B cell (primary cell): ENCODE measurements around the gene HCN2. TPM values are rescaled to one million over a fixed set of nuclear protein-coding genes. Genes with fewer than 3 reads are reported as not detected.

Experiments
- ATAC-seq: fragments of 200-7000 bp; cut with Tn5 transposase; one replicate; pipeline ENCODE4 v1.10.0; 2021; ENCODE audit warnings: low read depth, mild to moderate bottlenecking, moderate number of reproducible peaks, moderate library complexity
- CTCF ChIA-PET: fragments of 350-600 bp; sonication (Branson Sonifier 250); formaldehyde crosslinking; loops from one replicate; lab custom pipeline; 2021; ENCODE audit warnings: antibody characterized with exemption, inconsistent platforms; lab: Charles Lee
- POLR2A ChIA-PET: fragments of 350-600 bp; sonication (Branson Sonifier 250); formaldehyde crosslinking; loops from one replicate; lab custom pipeline; 2021; ENCODE audit warnings: antibody characterized with exemption; lab: Charles Lee
- DNase-seq: peaks from one replicate; pipeline ENCODE4 v3.0.0; 2013
- H2AFZ ChIP-seq: 2 replicates; pipeline ENCODE4 v1.6.1; 2012; ENCODE audit warnings: mild to moderate bottlenecking, low read depth, low read length; ENCODE audit not compliant: insufficient read depth, poor library complexity, severe bottlenecking
- H3K27ac ChIP-seq, 2 donors: 1 replicate in 1 of 2; 2 replicates in 1 of 2; pipeline ENCODE4 v1.5.1; 2012 to 2013; ENCODE audit warnings: low read length in 2 of 2, mild to moderate bottlenecking in 2 of 2, moderate library complexity in 1 of 2
- H3K27me3 ChIP-seq, 4 experiments: fragments of 200-600 bp in 1 of 4; sonication (generic) in 1 of 4; replicated peaks in 1 of 4; 1 replicate in 2 of 4; 2 replicates in 2 of 4; pipeline versions ENCODE4 v1.6.1 to v1.7.0; 2013 to 2016; ENCODE audit warnings: low read length in 3 of 4, mild to moderate bottlenecking in 2 of 4, mixed read lengths in 1 of 4, moderate library complexity in 1 of 4; ENCODE audit not compliant: insufficient read depth in 4 of 4, control insufficient read depth in 3 of 4; ENCODE audit errors: control extremely low read depth in 1 of 4
- H3K36me3 ChIP-seq, 2 experiments: replicated peaks in 1 of 2; 1 replicate in 1 of 2; 2 replicates in 1 of 2; pipeline versions ENCODE4 v1.6.1 to v1.7.1; 2013; ENCODE audit warnings: low read length in 1 of 2; ENCODE audit not compliant: insufficient read depth in 2 of 2, control insufficient read depth in 1 of 2; ENCODE audit errors: control extremely low read depth in 1 of 2, extremely low read depth in 1 of 2
- H3K4me1 ChIP-seq, 2 donors: fragments of 200-600 bp in 1 of 2; sonication (generic) in 1 of 2; 1 replicate in 1 of 2; 2 replicates in 1 of 2; pipeline versions ENCODE4 v1.5.1 to v1.6.1; 2013 to 2017; ENCODE audit warnings: low read length in 2 of 2; ENCODE audit not compliant: control insufficient read depth in 2 of 2, insufficient read depth in 2 of 2
- H3K4me2 ChIP-seq: replicated peaks from 2 replicates; pipeline ENCODE3; 2012; ENCODE audit warnings: mild to moderate bottlenecking, low read depth, low read length; ENCODE audit not compliant: poor library complexity, severe bottlenecking
- H3K4me3 ChIP-seq, 5 experiments: fragments of 200-600 bp in 1 of 5; sonication (generic) in 1 of 5; 1 replicate in 3 of 5; 2 replicates in 2 of 5; pipeline versions ENCODE4 v1.5.1 to v1.7.0; 2011 to 2016; ENCODE audit warnings: low read length in 4 of 5, mild to moderate bottlenecking in 4 of 5, low read depth in 2 of 5, control low read depth in 1 of 5, moderate library complexity in 1 of 5; ENCODE audit not compliant: insufficient read depth in 1 of 5; ENCODE audit errors: control extremely low read depth in 1 of 5, extremely low read depth in 1 of 5
- H3K79me2 ChIP-seq: fragments of 200-600 bp; sonication (generic); one replicate; pipeline ENCODE4 v1.6.0; 2016; ENCODE audit warnings: low read length; ENCODE audit not compliant: control insufficient read depth, insufficient read depth
- H3K9ac ChIP-seq: fragments of 200-600 bp; sonication (generic); 2 replicates; pipeline ENCODE4 v1.6.1; 2017; ENCODE audit warnings: mild to moderate bottlenecking, low read length, moderate library complexity
- H3K9me3 ChIP-seq, 3 donors: one replicate each; pipeline versions ENCODE4 v1.6.1 to v1.7.1; 2013; ENCODE audit warnings: low read length in 2 of 3; ENCODE audit not compliant: control insufficient read depth in 2 of 3, insufficient read depth in 1 of 3; ENCODE audit errors: control extremely low read depth in 1 of 3
- H4K20me1 ChIP-seq: 2 replicates; pipeline ENCODE4 v1.6.0; 2012; ENCODE audit warnings: mild to moderate bottlenecking, low read length; ENCODE audit not compliant: insufficient read depth, control insufficient read depth, poor library complexity, severe bottlenecking
- H3K27ac Mint-ChIP-seq: one replicate; pipeline ENCODE4 v1.8.0; 2021; ENCODE audit warnings: mixed read lengths
- H3K27me3 Mint-ChIP-seq: one replicate; pipeline ENCODE4 v1.8.0; 2021; ENCODE audit warnings: mixed read lengths
- H3K4me1 Mint-ChIP-seq: one replicate; pipeline ENCODE4 v1.8.0; 2021; ENCODE audit warnings: mixed read lengths
- H3K4me3 Mint-ChIP-seq: one replicate; pipeline ENCODE4 v1.8.0; 2021; ENCODE audit warnings: mixed read lengths
- H3K9me3 Mint-ChIP-seq: one replicate; pipeline ENCODE4 v1.8.0; 2022; ENCODE audit warnings: mixed read lengths; ENCODE audit not compliant: insufficient read depth
- CTCF ChIP-seq: fragments of 200-600 bp; IDR thresholded peaks from one replicate; pipeline ENCODE4 v1.8.0; 2022; ENCODE audit warnings: antibody characterized with exemption, mild to moderate bottlenecking
- EZH2 ChIP-seq: IDR thresholded peaks from 2 replicates; pipeline ENCODE4 v1.6.1; 2012; ENCODE audit warnings: borderline replicate concordance, low read depth, mild to moderate bottlenecking, moderate library complexity, low read length; ENCODE audit not compliant: insufficient read depth, poor library complexity, severe bottlenecking
- WGBS: methylation state at CpG from one replicate; pipeline ENCODE4 v1.1.5; 2013; ENCODE audit warnings: missing lambda C conversion rate; ENCODE audit not compliant: insufficient coverage; 5-methylcytosine and 5-hydroxymethylcytosine counted together
- intact Hi-C: fragments of 100-400 bp; cut with micrococcal nuclease; formaldehyde crosslinking; loops from one replicate; pipeline ENCODE4 v1.10.0; 2022
- polyA plus RNA-seq: library from polyadenylated mRNA; depleted of rRNA; stranded (reverse); fragments of >200 nt; gene quantifications from 2 replicates; pipeline ENCODE4 v1.2.3, GENCODE V29; 2012
- total RNA-seq, 2 donors: library from RNA; stranded (reverse); fragments of 120-200 nt in 1 of 2; gene quantifications; 1 replicate in 1 of 2; 2 replicates in 1 of 2; pipeline versions ENCODE4 v1.2.3 to v1.2.4, GENCODE V29; 2013 to 2022

Gene HCN2
- total and polyA plus RNA-seq, 2 donors (not counting 1 experiment from before 2014, with no cell fraction given): 0.27 to 0.57 TPM

DNA sequence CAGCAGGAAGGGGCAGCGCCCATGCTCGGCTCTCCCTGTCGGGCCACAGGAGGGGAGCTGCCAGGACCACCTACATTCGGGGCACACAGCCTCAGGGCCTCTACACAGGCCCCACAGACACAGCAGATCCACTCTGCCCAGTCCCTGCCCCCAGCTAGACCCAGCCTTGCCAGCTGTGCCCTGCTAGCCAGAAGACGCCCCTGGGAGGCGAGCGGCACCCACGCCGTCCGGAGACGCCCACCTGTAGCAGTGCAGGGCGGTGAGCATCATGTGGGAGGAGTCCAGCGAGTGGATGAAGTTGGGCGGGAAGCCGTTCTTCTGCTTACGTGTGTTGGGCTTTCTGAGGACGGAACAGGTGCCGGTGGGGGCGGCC, 28.6 kb downstream of the HCN2 start:
- no peak for TF ChIP-seq CTCF
- no peak for TF ChIP-seq EZH2
- no peak overlapping the region for H3K27ac Mint-ChIP-seq
- no peak overlapping the region for H3K27ac ChIP-seq
- H3K4me1 ChIP-seq: peaks cover 0 to 4% of the 10 kb centered on the region in 2 donors
- H3K4me1 Mint-ChIP-seq: peaks cover 8% of the 10 kb centered on the region
- POLR2A ChIA-PET: no interaction called here
- ATAC-seq (no peak), DNase-seq (no peak)
- no peak overlapping the region for H3K4me3 ChIP-seq
- no peak overlapping the region for H2AFZ ChIP-seq
- CTCF ChIA-PET: no interaction called here
- no peak overlapping the region for H3K4me3 Mint-ChIP-seq
- peaks cover 0 to 28% of the 10 kb centered on the region in 2 experiments for H3K36me3 ChIP-seq
- peaks cover 7% of the 10 kb centered on the region for H3K27me3 Mint-ChIP-seq
- H3K79me2 ChIP-seq: no peaks in the 10 kb centered on the region
- H3K4me2 ChIP-seq: no peak overlapping the region
- intact Hi-C loops: no loop called here
- no peaks in the 10 kb centered on the region for H3K9me3 ChIP-seq
- WGBS: 93% methylated on average over 18 of the region's 19 CpGs
- H3K9me3 Mint-ChIP-seq: no peaks in the 10 kb centered on the region
- peaks cover 0 to 7% (median 2%) of the 10 kb centered on the region in 4 experiments for H3K27me3 ChIP-seq
- no peak overlapping the region for H3K9ac ChIP-seq
- H4K20me1 ChIP-seq: peaks cover 4% of the 10 kb centered on the region

DNA sequence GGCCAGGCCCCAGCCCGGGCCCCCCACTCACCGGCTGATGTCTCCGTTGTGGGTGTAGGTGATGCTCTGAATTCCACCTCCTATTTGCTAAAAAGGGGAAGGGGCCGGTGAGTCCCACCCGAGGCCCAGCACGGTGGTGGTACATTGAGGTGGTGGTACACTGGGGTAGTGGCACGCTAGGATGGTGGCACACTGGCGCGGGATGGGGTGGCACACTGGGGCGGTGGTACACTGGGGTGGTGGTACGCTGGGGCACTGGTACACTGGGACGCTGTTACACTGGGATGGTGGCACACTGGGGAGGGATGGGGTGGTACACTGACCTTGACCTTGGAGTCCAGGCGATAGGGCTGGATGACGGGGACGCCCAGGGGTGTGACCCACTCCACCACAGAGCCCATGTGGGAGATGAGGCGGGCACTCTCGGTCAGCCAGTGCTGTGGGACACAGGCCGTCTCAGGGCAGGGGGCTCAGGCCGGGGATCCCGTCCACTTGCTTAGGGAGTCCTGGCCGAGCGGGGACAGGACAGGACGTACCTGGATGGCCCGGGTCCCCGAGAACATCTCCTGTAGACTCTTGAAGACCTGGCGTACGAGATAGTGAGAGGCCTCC, 29.1 kb downstream of the HCN2 start:
- H3K9me3 ChIP-seq: no peaks in the 10 kb centered on the region
- no peak overlapping the region for H3K4me3 Mint-ChIP-seq
- H3K79me2 ChIP-seq: no peaks in the 10 kb centered on the region
- 98% methylated on average over 22 of the region's 27 CpGs for WGBS
- H3K4me1 Mint-ChIP-seq: peaks cover 8% of the 10 kb centered on the region
- no peak overlapping the region for H3K4me2 ChIP-seq
- H3K27ac ChIP-seq: no peak overlapping the region
- no peak overlapping the region for H3K9ac ChIP-seq
- H3K4me3 ChIP-seq: no peak overlapping the region
- ChIA-PET CTCF (no interaction called here), POLR2A (no interaction called here)
- no peak for TF ChIP-seq EZH2
- no peak for TF ChIP-seq CTCF
- no peak for DNase-seq
- ATAC-seq: no peak
- peaks cover 0 to 4% of the 10 kb centered on the region in 2 donors for H3K4me1 ChIP-seq
- H3K27ac Mint-ChIP-seq: no peak overlapping the region
- peaks cover 4% of the 10 kb centered on the region for H4K20me1 ChIP-seq
- H3K27me3 ChIP-seq: peaks cover 0 to 7% (median 2%) of the 10 kb centered on the region in 4 experiments
- peaks cover 7% of the 10 kb centered on the region for H3K27me3 Mint-ChIP-seq
- no peaks in the 10 kb centered on the region for H3K9me3 Mint-ChIP-seq
- no peak overlapping the region for H2AFZ ChIP-seq
- peaks cover 0 to 30% of the 10 kb centered on the region in 2 experiments for H3K36me3 ChIP-seq
- intact Hi-C loops: no loop called here
